Endothelial cell of umbilical vein (primary cell): Measurements from ENCODE around the gene MYCBP2. TPM values are rescaled to one million over a fixed set of nuclear protein-coding genes. Genes with fewer than 3 reads are reported as not detected.

Source experiments
- BruUV-seq: library from RNA; stranded (reverse); fragments of 400-500 nt; replicated peaks from 2 replicates; lab custom pipeline; 2021; lab: Mats Ljungman, UMichigan
- CTCF ChIA-PET: fragments of 300-600, 350-600 bp; sonication (Branson Sonifier 250); formaldehyde crosslinking; loops from one replicate; lab custom pipeline; 2021; ENCODE audit warnings: antibody characterized with exemption, inconsistent platforms; lab: Charles Lee
- POLR2A ChIA-PET: fragments of 300-600, 350-600 bp; sonication (Branson Sonifier 250); formaldehyde crosslinking; loops from one replicate; lab custom pipeline; 2021; ENCODE audit warnings: antibody characterized with exemption, inconsistent platforms; lab: Charles Lee
- DNase-seq: peaks from one replicate; pipeline ENCODE4 v3.0.0-alpha.2; 2011; ENCODE audit warnings: low read depth, low spot score
- FAIRE-seq: peaks from 2 replicates; lab custom pipeline; 2011; peaks lifted over from hg19 to GRCh38; lab: Jason Lieb, UNC
- H2AFZ ChIP-seq: 2 replicates; pipeline ENCODE4 v1.6.0; 2012; ENCODE audit warnings: low read depth, low read length, control low read depth, inconsistent platforms
- H3K27ac ChIP-seq: 2 replicates; pipeline ENCODE4 v1.5.1; 2011; ENCODE audit warnings: low read depth, mild to moderate bottlenecking, control low read depth, low read length, moderate library complexity; ENCODE audit not compliant: insufficient read depth
- H3K27me3 ChIP-seq, 2 experiments: 2 replicates each; pipeline versions ENCODE4 v1.6.0 to v1.6.1; 2011; ENCODE audit warnings: low read length in 2 of 2, mixed read lengths in 1 of 2; ENCODE audit not compliant: control insufficient read depth in 2 of 2, insufficient read depth in 2 of 2
- H3K36me3 ChIP-seq, 2 experiments: 2 replicates in 1 of 2; 3 replicates in 1 of 2; pipeline ENCODE4 v1.5.1; 2011; ENCODE audit warnings: low read length in 2 of 2, mild to moderate bottlenecking in 1 of 2, moderate library complexity in 1 of 2; ENCODE audit not compliant: control insufficient read depth in 2 of 2, insufficient read depth in 2 of 2; ENCODE audit errors: extremely low read depth in 1 of 2
- H3K4me1 ChIP-seq: 3 replicates; pipeline ENCODE4 v1.5.1; 2011; ENCODE audit warnings: mild to moderate bottlenecking, low read length; ENCODE audit not compliant: control insufficient read depth, insufficient read depth; ENCODE audit errors: extremely low read depth
- H3K4me2 ChIP-seq: 2 replicates; pipeline ENCODE4 v1.6.1; 2011; ENCODE audit warnings: low read length, control low read depth, mixed read lengths; ENCODE audit not compliant: insufficient read depth
- H3K4me3 ChIP-seq, 3 experiments: fragments of 200-600 bp in 1 of 3; sonication (generic), shearing (Covaris generic) in 1 of 3; replicated peaks in 1 of 3; 2 replicates each; pipeline ENCODE4 v1.5.1; 2011 to 2016; ENCODE audit warnings: control low read depth in 3 of 3, low read length in 3 of 3, mild to moderate bottlenecking in 2 of 3, inconsistent platforms in 1 of 3, low read depth in 1 of 3, moderate library complexity in 1 of 3; ENCODE audit not compliant: insufficient read depth in 1 of 3
- H3K79me2 ChIP-seq: 2 replicates; pipeline ENCODE4 v1.6.0; 2012; ENCODE audit warnings: low read length, inconsistent platforms; ENCODE audit not compliant: control insufficient read depth, insufficient read depth
- H3K9ac ChIP-seq: replicated peaks from 2 replicates; pipeline ENCODE3; 2011; ENCODE audit warnings: low read length, control low read depth; ENCODE audit not compliant: insufficient read depth; ENCODE audit errors: extremely low read depth
- H3K9me1 ChIP-seq: replicated peaks from 3 replicates; pipeline ENCODE4 v1.6.0; 2011; ENCODE audit warnings: mild to moderate bottlenecking, low read length; ENCODE audit not compliant: control insufficient read depth, insufficient read depth; ENCODE audit errors: extremely low read depth
- H3K9me3 ChIP-seq: replicated peaks from 2 replicates; pipeline ENCODE4 v1.5.1; 2012; ENCODE audit warnings: low read length, inconsistent platforms; ENCODE audit not compliant: control insufficient read depth, insufficient read depth
- H4K20me1 ChIP-seq: replicated peaks from 2 replicates; pipeline ENCODE3; 2011; ENCODE audit warnings: mild to moderate bottlenecking, low read length; ENCODE audit not compliant: control insufficient read depth, insufficient read depth; ENCODE audit errors: extremely low read depth
- CTCF ChIP-seq, 2 donors: IDR thresholded peaks; 1 replicate in 1 of 2; 2 replicates in 1 of 2; pipeline ENCODE4 v1.5.1; 2011; ENCODE audit warnings: low read length in 2 of 2, mild to moderate bottlenecking in 2 of 2, moderate library complexity in 2 of 2, control low read depth in 1 of 2, inconsistent platforms in 1 of 2, low read depth in 1 of 2; ENCODE audit not compliant: insufficient read depth in 1 of 2; ENCODE audit errors: extremely low read depth in 1 of 2
- EZH2 ChIP-seq: IDR thresholded peaks from 2 replicates; pipeline ENCODE4 v1.6.1; 2012; ENCODE audit warnings: borderline replicate concordance, low read depth, mild to moderate bottlenecking, moderate library complexity, low read length, inconsistent platforms; ENCODE audit not compliant: severe bottlenecking
- FOS ChIP-seq: IDR thresholded peaks from 2 replicates; pipeline ENCODE4 v1.6.1; 2011; ENCODE audit warnings: mild to moderate bottlenecking, low read length, moderate library complexity, borderline replicate concordance; ENCODE audit not compliant: insufficient read depth
- GATA2 ChIP-seq: IDR thresholded peaks from 2 replicates; pipeline ENCODE4 v1.7.0; 2011; ENCODE audit warnings: low read depth, mild to moderate bottlenecking, moderate library complexity, mixed read lengths, low read length; ENCODE audit not compliant: insufficient read length, insufficient read depth
- JUN ChIP-seq: IDR thresholded peaks from 2 replicates; pipeline ENCODE4 v1.6.1; 2011; ENCODE audit warnings: borderline replicate concordance, low read depth; ENCODE audit not compliant: insufficient read length, insufficient read depth
- POLR2A ChIP-seq: IDR thresholded peaks from 2 replicates; pipeline ENCODE4 v1.6.1; 2012; ENCODE audit warnings: low read depth, mild to moderate bottlenecking, control low read depth, low read length
- POLR2AphosphoS5 ChIP-seq: IDR thresholded peaks from 2 replicates; pipeline ENCODE4 v1.6.1; 2012; ENCODE audit warnings: low read depth, mild to moderate bottlenecking, control low read depth, low read length, moderate library complexity; ENCODE audit not compliant: insufficient read depth
- dilution Hi-C: fragments of 300-500 bp; cut with MboI; formaldehyde crosslinking; loops from one replicate; pipeline ENCODE4 v1.15.0; 2019; ENCODE audit warnings: low sequenced_read_pairs; ENCODE audit not compliant: extremely low pct_ligation_motif_present
- intact Hi-C: fragments of 100-400 bp; cut with micrococcal nuclease; formaldehyde crosslinking; loops from one replicate; pipeline ENCODE4 v1.10.0; 2022
- polyA plus RNA-seq, 4 experiments: library from polyadenylated mRNA; depleted of rRNA in 3 of 4; stranded (reverse) in 3 of 4; unstranded in 1 of 4; fragments of >200 nt; gene quantifications; 2 replicates each; pipeline versions ENCODE4 v1.2.1 to v1.2.3, GENCODE V29; 2011 to 2012; ENCODE audit warnings: missing spikeins in 1 of 4
- total RNA-seq: library from RNA; stranded (reverse); gene quantifications from 2 replicates; pipeline ENCODE4 v1.2.3, GENCODE V29; 2021
- TF ChIP-seq, protein P1 (sequence below): IDR thresholded peaks from 2 replicates; pipeline ENCODE4 v1.6.1; 2011; ENCODE audit not compliant: insufficient read depth, insufficient read length

MYCBP2 gene
- total and polyA plus RNA-seq, 2 donors (not counting 3 experiments of a cell fraction or from before 2014, with no cell fraction given): 30.5 to 89.8 TPM

- H3K4me1 ChIP-seq: no peaks in the 10 kb centered on the region
- H3K9ac ChIP-seq: no peak overlapping the region
- CTCF ChIA-PET: interaction anchor here (1.3 to 1.6 kb wide), 2 partner anchors 41 to 213 kb away, joined by 3 to 7 read pairs; no protein-coding TSS in a partner anchor
- no peak for FAIRE-seq
- no peak for TF ChIP-seq JUN
- TF ChIP-seq, protein P1, sequence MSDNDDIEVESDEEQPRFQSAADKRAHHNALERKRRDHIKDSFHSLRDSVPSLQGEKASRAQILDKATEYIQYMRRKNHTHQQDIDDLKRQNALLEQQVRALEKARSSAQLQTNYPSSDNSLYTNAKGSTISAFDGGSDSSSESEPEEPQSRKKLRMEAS: no peak
- TF ChIP-seq POLR2AphosphoS5: no peak
- TF ChIP-seq GATA2: no peak
- no peak for TF ChIP-seq CTCF (IDR thresholded peaks at IDR 0.05; ENCODE audit: extremely low read depth in 1 of 2, insufficient read depth in 1 of 2, low read depth in 1 of 2, low read length in 2 of 2)
- no peak for TF ChIP-seq FOS
- TF ChIP-seq POLR2A: no peak
- no peak for TF ChIP-seq EZH2
- H3K9me3 ChIP-seq: no peaks in the 10 kb centered on the region
- no peaks in the 10 kb centered on the region for H3K9me1 ChIP-seq
- no peak overlapping the region for H2AFZ ChIP-seq
- no peak overlapping the region for H3K27ac ChIP-seq
- H4K20me1 ChIP-seq: no peaks in the 10 kb centered on the region
- POLR2A ChIA-PET: no interaction called here
- H3K36me3 ChIP-seq: peaks cover 2 to 11% of the 10 kb centered on the region in 2 experiments
- no TSS peak for BruUV-seq
- no peaks in the 10 kb centered on the region for H3K79me2 ChIP-seq
- intact Hi-C loops (no loop called here), dilution Hi-C loops (no loop called here)
- no peaks in the 10 kb centered on the region for H3K27me3 ChIP-seq
- no peak for DNase-seq
- no peak overlapping the region for H3K4me3 ChIP-seq
- no peak overlapping the region for H3K4me2 ChIP-seq
These were observed 61.6 kb downstream of the MYCBP2 start for GRCh38 chr13:77265336-77265735.
